Stimulated activated CD8-positive, alpha-beta memory T cell treated with anti-CD3 and anti-CD28 coated beads, Interleukin-7, amount 100 ng/mL, for 24 hours (primary cell): Measurements from ENCODE around the gene RAB3C.
"Not testable (repeated sequence)": the region's sequence is repeated elsewhere in the genome, so short reads cannot be mapped to it uniquely, and the experiment has no call there.

Source experiments
- DNase-seq: peaks from one replicate; pipeline ENCODE4 v3.0.0-alpha.2; 2020; ENCODE audit warnings: low read depth

The RAB3C gene

GRCh38 chr5:58602889-58603288 lies 20.0 kb downstream of the RAB3C start:
- not testable (repeated sequence) for DNase-seq

- no peak for DNase-seq
Observed at GRCh38 chr5:58606064-58606463, 23.2 kb downstream of the RAB3C start.

GRCh38 chr5:58615972-58616371 lies 33.1 kb downstream of the RAB3C start:
- DNase-seq = no peak

GRCh38 chr5:58617241-58617640 lies 34.4 kb downstream of the RAB3C start:
- no peak for DNase-seq

- no peak for DNase-seq
Observed at GRCh38 chr5:58620336-58620735, 37.5 kb downstream of the RAB3C start.

- no peak for DNase-seq
Observed at GRCh38 chr5:58622936-58623871, 40.3 kb downstream of the RAB3C start.

- no peak for DNase-seq
Observed at GRCh38 chr5:58628626-58629025, 45.8 kb downstream of the RAB3C start.

GRCh38 chr5:58629271-58630159 lies 46.6 kb downstream of the RAB3C start:
- no peak for DNase-seq

- DNase-seq = no peak
Observed at GRCh38 chr5:58631895-58632294, 49.0 kb downstream of the RAB3C start.

GRCh38 chr5:58635416-58635815 lies 52.5 kb downstream of the RAB3C start:
- no peak for DNase-seq

GRCh38 chr5:58640011-58640410 lies 57.1 kb downstream of the RAB3C start:
- no peak for DNase-seq

- DNase-seq = no peak
Observed at GRCh38 chr5:58641533-58641932, 58.7 kb downstream of the RAB3C start.

GRCh38 chr5:58648846-58649245 lies 66.0 kb downstream of the RAB3C start:
- no peak for DNase-seq

- no peak for DNase-seq
Observed at GRCh38 chr5:58649716-58650115, 66.8 kb downstream of the RAB3C start.

GRCh38 chr5:58653521-58653920 lies 70.6 kb downstream of the RAB3C start:
- DNase-seq = no peak

GRCh38 chr5:58666141-58666540 lies 83.3 kb downstream of the RAB3C start:
- no peak for DNase-seq

GRCh38 chr5:58666598-58667581 lies 84.0 kb downstream of the RAB3C start:
- no peak for DNase-seq

GRCh38 chr5:58670582-58670981 lies 87.7 kb downstream of the RAB3C start:
- no peak for DNase-seq

- DNase-seq = no peak
Observed at GRCh38 chr5:58671155-58671554, 88.3 kb downstream of the RAB3C start.

GRCh38 chr5:58672521-58672920 lies 89.6 kb downstream of the RAB3C start:
- no peak for DNase-seq

GRCh38 chr5:58674070-58674469 lies 91.2 kb downstream of the RAB3C start:
- DNase-seq = no peak

GRCh38 chr5:58674711-58675110 lies 91.8 kb downstream of the RAB3C start:
- DNase-seq = no peak
